OCI-LY3 (cell line): ENCODE measurements around the gene PSG1.
"Not testable (repeated sequence)": the region's sequence is repeated elsewhere in the genome, so short reads cannot be mapped to it uniquely, and the experiment has no call there.

Experiments used
- CTCF ChIP-seq: fragments of 200-600, 300-600 bp; sonication (generic); IDR thresholded peaks from 2 replicates; pipeline ENCODE4 v1.5.1; 2014; ENCODE audit warnings: antibody characterized with exemption, low read length, low read depth
- EZH2phosphoT487 ChIP-seq: fragments of 200-600 bp; shearing (Covaris generic); IDR thresholded peaks from 2 replicates; pipeline ENCODE4 v1.6.1; 2018; ENCODE audit warnings: antibody characterized with exemption, mixed run types, low read depth

GRCh38 chr19:42854745-42855144 lies 24.8 kb downstream of the PSG1 start:
- not testable (repeated sequence) for TF ChIP-seq CTCF, EZH2phosphoT487
